GM12878 (cell line): ENCODE measurements around the gene GRK6. TPM values are rescaled to one million over a fixed set of nuclear protein-coding genes. Genes with fewer than 3 reads are reported as not detected.

ENCODE experiments used
- CREB1 ChIP-seq: IDR thresholded peaks from 2 replicates; pipeline ENCODE4 v1.6.1; 2012; ENCODE audit warnings: low read depth, mild to moderate bottlenecking, inconsistent platforms
- IKZF2 ChIP-seq, 2 experiments: fragments of 450-650 bp; IDR thresholded peaks; 2 replicates each; pipeline ENCODE4 v1.6.1; 2017; ENCODE audit warnings: mild to moderate bottlenecking in 2 of 2, moderate library complexity in 2 of 2
- MXI1 ChIP-seq: fragments of 150-350 bp; IDR thresholded peaks from 2 replicates; pipeline ENCODE4 v1.6.1; 2011; ENCODE audit warnings: low read depth, mild to moderate bottlenecking, inconsistent platforms, low read length, improper control_type of control experiment
- NR2F1 ChIP-seq: fragments of 450-650 bp; conservative IDR thresholded peaks from 2 replicates; pipeline ENCODE4 v1.6.1; 2017; ENCODE audit warnings: mild to moderate bottlenecking
- SIX5 ChIP-seq: IDR thresholded peaks from 2 replicates; pipeline ENCODE4 v1.6.1; 2011; ENCODE audit warnings: mild to moderate bottlenecking, low read depth, low read length, moderate library complexity; ENCODE audit not compliant: severe bottlenecking
- SMAD5 ChIP-seq: IDR thresholded peaks from 2 replicates; pipeline ENCODE4 v1.6.1; 2016; ENCODE audit warnings: antibody characterized with exemption, low read depth
- SUZ12 ChIP-seq: fragments of 200-600 bp; sonication (generic); IDR thresholded peaks from one replicate; pipeline ENCODE4 v1.6.1; 2018; ENCODE audit warnings: antibody characterized with exemption, mild to moderate bottlenecking; ENCODE audit not compliant: unreplicated experiment
- TCF12 ChIP-seq: IDR thresholded peaks from 2 replicates; pipeline ENCODE4 v1.6.1; 2011; ENCODE audit warnings: low read depth, mild to moderate bottlenecking, low read length
- ZBED1 ChIP-seq: IDR thresholded peaks from 2 replicates; pipeline ENCODE4 v1.6.1; 2016; ENCODE audit warnings: borderline replicate concordance
- polyA plus RNA-seq, 11 experiments: library from polyadenylated mRNA; depleted of rRNA in 4 of 11; unstranded in 6 of 11; stranded (reverse) in 5 of 11; fragments of >200 nt; fragmentation: Nextera tagmentation in 4 of 11; fragmentation: Illumina TruSeq in 1 of 11; extraction: Ambion mirVana in 4 of 11; extraction: Trizol in 1 of 11; gene quantifications; 1 replicate in 1 of 11; 2 replicates in 10 of 11; pipeline versions ENCODE4 v1.2.1 to v1.2.3, GENCODE V29; 2011 to 2016; ENCODE audit warnings: inconsistent platforms in 2 of 11, missing spikeins in 2 of 11, low read depth in 1 of 11
- total RNA-seq, 4 experiments: library from RNA; depleted of rRNA in 3 of 4; stranded (reverse); fragments of >200 nt in 3 of 4; fragmentation: Illumina TruSeq in 1 of 4; extraction: Trizol in 1 of 4; gene quantifications; 2 replicates each; pipeline versions ENCODE4 v1.2.1 to v1.2.3, GENCODE V29; 2013 to 2021
- TF ChIP-seq, protein P1 (sequence below): fragments of 450-650 bp; formaldehyde crosslinking; IDR thresholded peaks from 2 replicates; pipeline ENCODE4 v1.4.0; 2022; ENCODE audit warnings: mild to moderate bottlenecking, moderate library complexity
- TF ChIP-seq, protein P2 (sequence below): fragments of 450-650 bp; conservative IDR thresholded peaks from 2 replicates; pipeline ENCODE4 v1.6.1; 2017; ENCODE audit warnings: mild to moderate bottlenecking, moderate library complexity
- TF ChIP-seq, protein P3 (sequence below): fragments of 450-650 bp; IDR thresholded peaks from 2 replicates; pipeline ENCODE4 v1.6.1; 2017; ENCODE audit warnings: antibody characterized with exemption, mild to moderate bottlenecking, moderate library complexity
- TF ChIP-seq, protein P4 (sequence below): IDR thresholded peaks from 2 replicates; pipeline ENCODE4 v1.6.1; 2012; ENCODE audit warnings: low read depth, low read length, improper control_type of control experiment
- TF ChIP-seq, protein P5 (sequence below): fragments of 450-650 bp; IDR thresholded peaks from 2 replicates; pipeline ENCODE4 v1.6.1; 2016; ENCODE audit warnings: mild to moderate bottlenecking, moderate library complexity, borderline replicate concordance

GRK6 gene
- total and polyA plus RNA-seq, 10 of the 15 experiments (the other 5 are each of a cell fraction or from before 2014, with no cell fraction given): 0.79 to 124 (median 41.6) TPM

DNA sequence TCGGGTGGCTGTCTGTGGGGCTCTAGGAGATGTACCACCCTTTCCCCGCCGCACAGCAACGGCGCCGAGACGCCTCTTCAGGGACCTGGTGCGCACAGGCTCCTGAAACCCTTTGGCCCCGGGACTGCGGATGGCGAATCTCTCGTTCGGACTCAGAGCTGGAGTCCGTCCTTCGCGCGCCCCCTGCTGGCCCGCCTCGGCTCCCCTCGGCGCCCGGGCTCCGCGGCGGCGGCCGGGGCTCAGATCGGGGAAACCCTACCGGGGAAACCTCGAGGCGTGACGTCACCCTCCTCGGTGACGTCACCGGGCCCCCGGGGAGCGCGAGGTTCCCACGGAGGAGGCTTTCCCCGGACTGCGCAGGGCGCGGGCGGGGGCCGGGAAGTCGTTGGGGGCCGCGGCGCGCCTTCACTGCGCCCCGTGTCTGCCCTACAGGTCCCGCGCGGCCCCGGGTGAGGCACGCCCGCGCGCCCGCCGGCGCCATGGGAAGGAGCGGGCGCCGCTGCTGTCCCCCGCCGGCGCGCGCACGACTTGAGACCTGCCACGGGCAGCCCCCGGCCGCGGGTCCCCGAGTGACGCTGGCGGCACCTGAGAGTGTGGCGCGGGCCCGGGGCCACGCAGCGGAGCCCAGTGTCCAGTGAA is 28.0 kb downstream of the GRK6 start (continued):
- TF ChIP-seq, protein P1, sequence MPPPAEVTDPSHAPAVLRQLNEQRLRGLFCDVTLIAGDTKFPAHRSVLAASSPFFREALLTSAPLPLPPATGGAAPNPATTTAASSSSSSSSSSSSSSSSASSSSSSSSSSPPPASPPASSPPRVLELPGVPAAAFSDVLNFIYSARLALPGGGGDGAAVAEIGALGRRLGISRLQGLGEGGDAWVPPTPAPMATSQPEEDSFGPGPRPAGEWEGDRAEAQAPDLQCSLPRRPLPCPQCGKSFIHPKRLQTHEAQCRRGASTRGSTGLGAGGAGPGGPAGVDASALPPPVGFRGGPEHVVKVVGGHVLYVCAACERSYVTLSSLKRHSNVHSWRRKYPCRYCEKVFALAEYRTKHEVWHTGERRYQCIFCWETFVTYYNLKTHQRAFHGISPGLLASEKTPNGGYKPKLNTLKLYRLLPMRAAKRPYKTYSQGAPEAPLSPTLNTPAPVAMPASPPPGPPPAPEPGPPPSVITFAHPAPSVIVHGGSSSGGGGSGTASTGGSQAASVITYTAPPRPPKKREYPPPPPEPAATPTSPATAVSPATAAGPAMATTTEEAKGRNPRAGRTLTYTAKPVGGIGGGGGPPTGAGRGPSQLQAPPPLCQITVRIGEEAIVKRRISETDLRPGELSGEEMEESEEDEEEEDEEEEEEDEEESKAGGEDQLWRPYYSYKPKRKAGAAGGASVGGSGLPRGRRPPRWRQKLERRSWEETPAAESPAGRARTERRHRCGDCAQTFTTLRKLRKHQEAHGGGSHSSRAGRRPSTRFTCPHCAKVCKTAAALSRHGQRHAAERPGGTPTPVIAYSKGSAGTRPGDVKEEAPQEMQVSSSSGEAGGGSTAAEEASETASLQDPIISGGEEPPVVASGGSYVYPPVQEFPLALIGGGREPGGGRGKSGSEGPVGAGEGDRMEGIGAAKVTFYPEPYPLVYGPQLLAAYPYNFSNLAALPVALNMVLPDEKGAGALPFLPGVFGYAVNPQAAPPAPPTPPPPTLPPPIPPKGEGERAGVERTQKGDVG: peak; percentile 76; the same call in 1 of the 2 replicates
- TF ChIP-seq MXI1 (peak; percentile 33), TCF12 (peak; percentile 64), SUZ12 (no peak), CREB1 (no peak), IKZF2 (IDR thresholded peaks at IDR 0.05) (no peak), SMAD5 (no peak), SIX5 (no peak), ZBED1 (peak; percentile 50; the same call in 1 of the 2 replicates), NR2F1 (peak; percentile 82)
- TF ChIP-seq, protein P2, sequence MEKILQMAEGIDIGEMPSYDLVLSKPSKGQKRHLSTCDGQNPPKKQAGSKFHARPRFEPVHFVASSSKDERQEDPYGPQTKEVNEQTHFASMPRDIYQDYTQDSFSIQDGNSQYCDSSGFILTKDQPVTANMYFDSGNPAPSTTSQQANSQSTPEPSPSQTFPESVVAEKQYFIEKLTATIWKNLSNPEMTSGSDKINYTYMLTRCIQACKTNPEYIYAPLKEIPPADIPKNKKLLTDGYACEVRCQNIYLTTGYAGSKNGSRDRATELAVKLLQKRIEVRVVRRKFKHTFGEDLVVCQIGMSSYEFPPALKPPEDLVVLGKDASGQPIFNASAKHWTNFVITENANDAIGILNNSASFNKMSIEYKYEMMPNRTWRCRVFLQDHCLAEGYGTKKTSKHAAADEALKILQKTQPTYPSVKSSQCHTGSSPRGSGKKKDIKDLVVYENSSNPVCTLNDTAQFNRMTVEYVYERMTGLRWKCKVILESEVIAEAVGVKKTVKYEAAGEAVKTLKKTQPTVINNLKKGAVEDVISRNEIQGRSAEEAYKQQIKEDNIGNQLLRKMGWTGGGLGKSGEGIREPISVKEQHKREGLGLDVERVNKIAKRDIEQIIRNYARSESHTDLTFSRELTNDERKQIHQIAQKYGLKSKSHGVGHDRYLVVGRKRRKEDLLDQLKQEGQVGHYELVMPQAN: no peak; the same call in none of the 2 replicates
- TF ChIP-seq, protein P3, sequence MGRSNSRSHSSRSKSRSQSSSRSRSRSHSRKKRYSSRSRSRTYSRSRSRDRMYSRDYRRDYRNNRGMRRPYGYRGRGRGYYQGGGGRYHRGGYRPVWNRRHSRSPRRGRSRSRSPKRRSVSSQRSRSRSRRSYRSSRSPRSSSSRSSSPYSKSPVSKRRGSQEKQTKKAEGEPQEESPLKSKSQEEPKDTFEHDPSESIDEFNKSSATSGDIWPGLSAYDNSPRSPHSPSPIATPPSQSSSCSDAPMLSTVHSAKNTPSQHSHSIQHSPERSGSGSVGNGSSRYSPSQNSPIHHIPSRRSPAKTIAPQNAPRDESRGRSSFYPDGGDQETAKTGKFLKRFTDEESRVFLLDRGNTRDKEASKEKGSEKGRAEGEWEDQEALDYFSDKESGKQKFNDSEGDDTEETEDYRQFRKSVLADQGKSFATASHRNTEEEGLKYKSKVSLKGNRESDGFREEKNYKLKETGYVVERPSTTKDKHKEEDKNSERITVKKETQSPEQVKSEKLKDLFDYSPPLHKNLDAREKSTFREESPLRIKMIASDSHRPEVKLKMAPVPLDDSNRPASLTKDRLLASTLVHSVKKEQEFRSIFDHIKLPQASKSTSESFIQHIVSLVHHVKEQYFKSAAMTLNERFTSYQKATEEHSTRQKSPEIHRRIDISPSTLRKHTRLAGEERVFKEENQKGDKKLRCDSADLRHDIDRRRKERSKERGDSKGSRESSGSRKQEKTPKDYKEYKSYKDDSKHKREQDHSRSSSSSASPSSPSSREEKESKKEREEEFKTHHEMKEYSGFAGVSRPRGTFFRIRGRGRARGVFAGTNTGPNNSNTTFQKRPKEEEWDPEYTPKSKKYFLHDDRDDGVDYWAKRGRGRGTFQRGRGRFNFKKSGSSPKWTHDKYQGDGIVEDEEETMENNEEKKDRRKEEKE: 0 out of 2 replicates have a peak, but pooled peaks have one; percentile 69
- TF ChIP-seq, protein P4, sequence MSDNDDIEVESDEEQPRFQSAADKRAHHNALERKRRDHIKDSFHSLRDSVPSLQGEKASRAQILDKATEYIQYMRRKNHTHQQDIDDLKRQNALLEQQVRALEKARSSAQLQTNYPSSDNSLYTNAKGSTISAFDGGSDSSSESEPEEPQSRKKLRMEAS: 0 out of 2 replicates have a peak, but pooled peaks have one; percentile 26
- TF ChIP-seq, protein P5, sequence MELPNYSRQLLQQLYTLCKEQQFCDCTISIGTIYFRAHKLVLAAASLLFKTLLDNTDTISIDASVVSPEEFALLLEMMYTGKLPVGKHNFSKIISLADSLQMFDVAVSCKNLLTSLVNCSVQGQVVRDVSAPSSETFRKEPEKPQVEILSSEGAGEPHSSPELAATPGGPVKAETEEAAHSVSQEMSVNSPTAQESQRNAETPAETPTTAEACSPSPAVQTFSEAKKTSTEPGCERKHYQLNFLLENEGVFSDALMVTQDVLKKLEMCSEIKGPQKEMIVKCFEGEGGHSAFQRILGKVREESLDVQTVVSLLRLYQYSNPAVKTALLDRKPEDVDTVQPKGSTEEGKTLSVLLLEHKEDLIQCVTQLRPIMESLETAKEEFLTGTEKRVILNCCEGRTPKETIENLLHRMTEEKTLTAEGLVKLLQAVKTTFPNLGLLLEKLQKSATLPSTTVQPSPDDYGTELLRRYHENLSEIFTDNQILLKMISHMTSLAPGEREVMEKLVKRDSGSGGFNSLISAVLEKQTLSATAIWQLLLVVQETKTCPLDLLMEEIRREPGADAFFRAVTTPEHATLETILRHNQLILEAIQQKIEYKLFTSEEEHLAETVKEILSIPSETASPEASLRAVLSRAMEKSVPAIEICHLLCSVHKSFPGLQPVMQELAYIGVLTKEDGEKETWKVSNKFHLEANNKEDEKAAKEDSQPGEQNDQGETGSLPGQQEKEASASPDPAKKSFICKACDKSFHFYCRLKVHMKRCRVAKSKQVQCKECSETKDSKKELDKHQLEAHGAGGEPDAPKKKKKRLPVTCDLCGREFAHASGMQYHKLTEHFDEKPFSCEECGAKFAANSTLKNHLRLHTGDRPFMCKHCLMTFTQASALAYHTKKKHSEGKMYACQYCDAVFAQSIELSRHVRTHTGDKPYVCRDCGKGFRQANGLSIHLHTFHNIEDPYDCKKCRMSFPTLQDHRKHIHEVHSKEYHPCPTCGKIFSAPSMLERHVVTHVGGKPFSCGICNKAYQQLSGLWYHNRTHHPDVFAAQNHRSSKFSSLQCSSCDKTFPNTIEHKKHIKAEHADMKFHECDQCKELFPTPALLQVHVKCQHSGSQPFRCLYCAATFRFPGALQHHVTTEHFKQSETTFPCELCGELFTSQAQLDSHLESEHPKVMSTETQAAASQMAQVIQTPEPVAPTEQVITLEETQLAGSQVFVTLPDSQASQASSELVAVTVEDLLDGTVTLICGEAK: no peak
